ENCODE measurements around the gene CYFIP1. TPM values are rescaled to one million over a fixed set of nuclear protein-coding genes. Genes with fewer than 3 reads are reported as not detected.

The CYFIP1 gene
- total and polyA plus RNA-seq, 9 of the 15 experiments (the other 6 are each of a cell fraction or from before 2014, with no cell fraction given): 3.8 to 59.8 (median 28.3) TPM

DNA sequence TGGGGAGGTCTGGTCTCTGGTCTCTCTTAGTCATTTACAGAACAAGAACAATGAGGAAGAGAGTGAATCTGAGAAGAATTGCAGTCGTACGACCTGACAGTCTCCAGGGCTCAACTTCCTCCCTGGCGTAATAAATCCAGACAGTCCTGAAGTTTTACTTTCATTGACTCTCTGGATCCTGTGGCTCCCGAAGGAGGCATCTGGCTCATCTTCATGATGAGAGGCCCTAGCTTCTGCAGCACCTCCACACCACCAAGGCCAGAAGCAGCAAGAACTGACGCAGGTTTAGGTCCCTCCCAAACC lies 11.8 kb upstream of the CYFIP1 start:
- H3K36me3 ChIP-seq (ENCODE audit: control insufficient read depth, insufficient read depth, low read length): peaks cover 10% of the 10 kb centered on the region; the same call in 1 of the 3 replicates
- intact Hi-C loops (cut with micrococcal nuclease): no loop called here
- 64% methylated on average over 5 of the region's 5 CpGs for WGBS (ENCODE audit: insufficient coverage, low coverage, missing lambda C conversion rate)
- no peaks in the 10 kb centered on the region for H3K9me1 ChIP-seq (ENCODE audit: control insufficient read depth, insufficient read depth, low read length)
- H3K4me3 ChIP-seq: no peak overlapping the region
- in situ Hi-C loops (cut with MboI): no loop called here
- POLR2A ChIA-PET: no interaction called here
- no peaks in the 10 kb centered on the region for H3K79me2 ChIP-seq (ENCODE audit: control insufficient read depth, insufficient read depth, low read length)
- H3K27ac ChIP-seq (ENCODE audit: extremely low read depth, low read depth, low read length): no peak overlapping the region
- ATAC-seq (no peak), FAIRE-seq (no peak), DNase-seq (ENCODE audit: extremely low read depth in 1 of 4, low spot score in 3 of 4) (no peak)
- H3K9me3 ChIP-seq (replicated peaks; ENCODE audit: control insufficient read depth, insufficient read depth, low read depth, low read length): no peaks in the 10 kb centered on the region
- H3K4me2 ChIP-seq (ENCODE audit: insufficient read depth, low read length): no peak overlapping the region
- H2AFZ ChIP-seq (ENCODE audit: low read depth, low read length): no peak overlapping the region
- H3K27me3 ChIP-seq (ENCODE audit: control insufficient read depth in 2 of 2, insufficient read depth in 2 of 2, low read length in 2 of 2): no peaks in the 10 kb centered on the region
- CTCF ChIA-PET (ENCODE audit: low intra/inter-chr PET ratio): no interaction called here
- TF ChIP-seq BACH1 (tag; IDR thresholded peaks at IDR 0.05) (no peak), PML (IDR thresholded peaks at IDR 0.05; ENCODE audit: low read length) (no peak), CBFA2T2 (conservative IDR thresholded peaks at IDR 0.05) (no peak), CCNT2 (IDR thresholded peaks at IDR 0.05; ENCODE audit: borderline replicate concordance, extremely low read depth, insufficient read length, low read depth, low read length) (no peak), MED1 (CRISPR knock-in tag; IDR thresholded peaks at IDR 0.05; ENCODE audit: borderline replicate concordance) (no peak), NONO (IDR thresholded peaks at IDR 0.05; ENCODE audit: low read depth in 2 of 2, low read length in 1 of 2) (no peak), IRF2 (CRISPR knock-in tag; IDR thresholded peaks at IDR 0.05) (no peak)
- TF ChIP-seq, protein P1, sequence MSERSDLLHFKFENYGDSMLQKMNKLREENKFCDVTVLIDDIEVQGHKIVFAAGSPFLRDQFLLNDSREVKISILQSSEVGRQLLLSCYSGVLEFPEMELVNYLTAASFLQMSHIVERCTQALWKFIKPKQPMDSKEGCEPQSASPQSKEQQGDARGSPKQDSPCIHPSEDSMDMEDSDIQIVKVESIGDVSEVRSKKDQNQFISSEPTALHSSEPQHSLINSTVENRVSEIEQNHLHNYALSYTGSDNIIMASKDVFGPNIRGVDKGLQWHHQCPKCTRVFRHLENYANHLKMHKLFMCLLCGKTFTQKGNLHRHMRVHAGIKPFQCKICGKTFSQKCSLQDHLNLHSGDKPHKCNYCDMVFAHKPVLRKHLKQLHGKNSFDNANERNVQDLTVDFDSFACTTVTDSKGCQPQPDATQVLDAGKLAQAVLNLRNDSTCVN (CRISPR knock-in tag; IDR thresholded peaks at IDR 0.05): no peak
- no peaks in the 10 kb centered on the region for H3K4me1 ChIP-seq (replicated peaks in 1 of 2; ENCODE audit: control insufficient read depth in 2 of 2, insufficient read depth in 2 of 2, low read length in 2 of 2)
- H4K20me1 ChIP-seq (replicated peaks; ENCODE audit: control insufficient read depth, insufficient read depth, low read length): no peaks in the 10 kb centered on the region
- no peak overlapping the region for H3K9ac ChIP-seq (ENCODE audit: insufficient read depth in 1 of 2, low read depth in 2 of 2, low read length in 2 of 2)
- no TSS peak for BruUV-seq (replicated peaks)

Data from K562 (cell line).